ENCODE data around the gene LMLN.

The LMLN gene

DNA sequence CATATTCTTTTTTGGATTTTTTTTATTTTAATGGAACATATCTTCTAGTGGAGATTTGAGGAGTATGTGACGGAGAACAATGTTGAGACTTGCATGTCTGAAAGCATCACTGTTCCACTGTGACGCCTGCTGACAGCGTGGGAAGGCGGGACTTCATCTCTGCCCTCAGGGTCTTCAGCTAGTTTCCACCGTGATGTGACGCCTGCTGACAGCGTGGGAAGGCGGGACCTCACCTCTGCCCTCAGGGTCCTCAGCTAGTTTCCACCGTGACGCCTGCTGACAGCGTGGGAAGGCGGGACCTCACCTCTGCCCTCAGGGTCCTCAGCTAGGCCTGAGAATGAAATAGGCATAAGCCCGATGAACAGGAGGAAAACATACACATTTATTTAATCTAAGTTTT lies 70.7 kb downstream of the LMLN start:
- TF ChIP-seq FOXM1 (IDR thresholded peaks at IDR 0.05; ENCODE audit: borderline replicate concordance, low read depth) = no peak

DNA sequence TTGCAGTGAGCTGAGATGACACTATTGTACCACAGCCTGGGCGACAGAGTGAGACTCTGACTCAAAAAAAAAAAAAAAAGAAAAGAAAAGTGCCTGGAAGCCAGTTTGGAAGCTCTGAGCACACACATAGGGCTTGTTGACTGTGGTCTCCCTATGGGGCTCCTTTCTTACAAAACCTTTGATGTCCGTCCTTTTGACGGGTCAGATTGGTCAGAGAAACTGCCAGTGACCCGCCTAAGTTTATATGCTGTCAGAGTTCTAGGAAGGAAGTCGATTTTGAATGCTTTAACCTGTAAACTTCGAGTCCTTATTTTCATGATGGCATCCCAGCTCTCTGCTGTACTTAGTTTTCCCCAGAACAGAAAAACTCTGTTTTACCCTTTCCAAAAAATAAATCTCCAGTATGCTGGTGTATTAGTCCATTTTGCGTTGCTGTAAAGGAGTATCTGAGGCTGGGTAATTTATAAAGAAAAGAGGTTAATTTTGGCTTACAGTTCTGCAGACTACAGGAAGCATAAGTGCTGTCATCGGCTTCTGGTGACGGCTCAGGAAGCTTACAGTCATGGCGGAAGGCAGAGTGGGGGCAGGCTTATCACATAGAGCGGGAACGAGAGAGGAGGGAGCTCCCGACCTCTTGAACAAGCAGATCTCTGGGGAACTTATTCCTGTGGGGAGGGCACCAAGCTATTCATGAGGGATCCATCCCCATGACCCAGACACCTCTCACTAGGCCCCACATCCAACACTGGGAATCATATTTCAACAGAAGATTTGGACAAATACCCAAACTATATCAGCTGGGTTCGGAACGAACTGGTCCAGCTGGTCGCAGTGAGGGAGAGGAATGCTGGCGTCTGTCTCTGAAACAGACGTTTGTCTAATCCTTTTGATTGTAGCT lies 72.3 kb downstream of the LMLN start:
- TF ChIP-seq ZBTB7A (IDR thresholded peaks at IDR 0.05; ENCODE audit: low read depth) (no peak), NFIC (IDR thresholded peaks at IDR 0.05) (no peak), CEBPB (IDR thresholded peaks at IDR 0.05) (no peak), TCF12 (IDR thresholded peaks at IDR 0.05; ENCODE audit: low read depth) (no peak), EP300 (IDR thresholded peaks at IDR 0.05; ENCODE audit: borderline replicate concordance) (no peak), EGR1 (IDR thresholded peaks at IDR 0.05) (no peak), YY1 (IDR thresholded peaks at IDR 0.05; ENCODE audit: low read depth) (no peak), REST (IDR thresholded peaks at IDR 0.05; ENCODE audit: low read depth) (no peak)

DNA sequence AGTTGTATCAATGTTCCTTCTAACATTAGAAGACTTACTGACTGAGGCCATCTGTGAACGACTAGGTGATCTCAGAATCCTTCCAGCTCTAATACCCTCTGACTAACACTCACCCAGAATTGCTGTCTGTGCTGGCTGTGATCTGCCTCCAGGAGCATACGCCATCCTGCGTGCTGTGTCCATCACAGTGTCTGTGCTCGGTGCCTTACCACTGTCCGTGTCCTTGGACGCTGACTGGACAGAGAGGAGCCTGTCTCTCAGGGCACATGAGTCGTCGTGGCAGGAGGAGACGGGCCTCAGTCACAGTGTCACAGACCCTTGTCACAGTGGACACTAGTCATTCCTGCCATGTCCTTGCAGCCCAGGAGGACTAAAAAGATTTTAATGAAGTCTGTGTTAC lies 83.1 kb downstream of the LMLN start:
- no peak for TF ChIP-seq MAX (IDR thresholded peaks at IDR 0.05)
- no peak for TF ChIP-seq FOXM1 (IDR thresholded peaks at IDR 0.05; ENCODE audit: borderline replicate concordance, low read depth)
- TF ChIP-seq EGR1 (IDR thresholded peaks at IDR 0.05) = no peak
- no peak for TF ChIP-seq ZBTB7A (IDR thresholded peaks at IDR 0.05; ENCODE audit: low read depth)
- TF ChIP-seq YY1 (IDR thresholded peaks at IDR 0.05; ENCODE audit: low read depth) = no peak
- no peak for TF ChIP-seq TCF12 (IDR thresholded peaks at IDR 0.05; ENCODE audit: low read depth)
- no peak for TF ChIP-seq TEAD4 (IDR thresholded peaks at IDR 0.05)
- TF ChIP-seq USF1 (IDR thresholded peaks at IDR 0.05) = no peak
- TF ChIP-seq EP300 (IDR thresholded peaks at IDR 0.05; ENCODE audit: borderline replicate concordance) = no peak
- no peak for TF ChIP-seq CEBPB (IDR thresholded peaks at IDR 0.05)
- no peak for TF ChIP-seq TAF1 (IDR thresholded peaks at IDR 0.05; ENCODE audit: low read depth)
- no peak for TF ChIP-seq REST (IDR thresholded peaks at IDR 0.05; ENCODE audit: low read depth)
- TF ChIP-seq RAD21 (IDR thresholded peaks at IDR 0.05; ENCODE audit: low read depth) = no peak
- TF ChIP-seq CREB1 (IDR thresholded peaks at IDR 0.05; ENCODE audit: low read depth) = no peak
- no peak for TF ChIP-seq NFIC (IDR thresholded peaks at IDR 0.05)

DNA sequence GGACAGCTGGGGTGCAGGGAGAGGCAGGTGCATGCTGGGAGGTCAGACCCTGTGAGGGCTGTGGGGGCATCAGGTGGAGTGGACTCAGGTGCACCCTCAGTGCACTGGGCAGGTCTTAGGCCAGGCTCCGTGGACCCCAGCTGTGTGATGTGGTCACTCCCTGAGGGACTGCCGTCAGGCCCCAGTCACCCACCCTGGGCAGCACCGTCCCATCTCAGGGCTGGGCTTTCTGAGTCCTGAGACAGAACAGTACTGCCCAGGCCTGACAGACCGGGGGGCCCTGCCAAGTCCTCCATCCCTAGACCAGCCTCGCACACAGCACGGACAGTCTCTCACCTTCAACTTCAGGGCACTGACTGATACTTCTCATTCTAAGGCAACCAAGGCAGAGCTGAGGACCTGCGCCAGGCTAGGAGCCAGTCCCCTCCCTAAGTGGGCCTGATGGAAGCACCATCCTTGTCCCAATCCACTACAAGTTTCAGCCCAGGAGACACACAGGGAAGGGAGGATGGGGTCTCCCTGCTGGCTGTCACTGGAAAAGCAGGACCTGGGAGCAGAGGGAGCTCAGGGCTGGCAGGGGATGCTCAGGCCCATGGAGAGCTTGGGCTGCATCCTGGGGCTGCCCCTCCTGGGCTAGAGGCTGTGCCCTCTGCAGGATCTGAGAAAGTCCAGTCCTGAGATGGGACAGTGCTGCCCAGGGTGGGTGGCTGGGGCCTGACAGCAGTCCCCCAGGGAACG lies 86.3 kb downstream of the LMLN start:
- TF ChIP-seq TEAD4 (IDR thresholded peaks at IDR 0.05) (no peak), CEBPB (IDR thresholded peaks at IDR 0.05) (no peak)

DNA sequence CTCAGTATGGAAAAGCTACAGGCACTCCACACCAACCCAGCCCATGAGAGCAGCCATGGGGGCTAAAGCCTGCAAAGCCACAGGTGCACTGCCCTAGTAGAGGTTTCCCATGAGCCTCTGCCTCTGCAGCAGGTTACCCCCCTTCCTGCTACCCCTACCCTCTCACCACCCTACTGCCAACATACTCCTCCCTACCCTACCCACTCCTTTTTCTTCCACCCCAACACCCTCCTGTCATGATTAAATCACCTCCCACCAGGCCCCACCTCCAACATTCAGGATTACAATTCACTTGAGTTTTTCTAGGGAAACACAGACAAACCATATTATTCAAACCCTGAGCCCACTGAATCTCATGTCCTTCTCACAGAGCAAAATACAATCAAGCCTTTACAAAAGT lies 88.4 kb downstream of the LMLN start:
- TF ChIP-seq USF1 (IDR thresholded peaks at IDR 0.05) (no peak), TEAD4 (IDR thresholded peaks at IDR 0.05) (no peak), EP300 (IDR thresholded peaks at IDR 0.05; ENCODE audit: borderline replicate concordance) (no peak), ZBTB7A (IDR thresholded peaks at IDR 0.05; ENCODE audit: low read depth) (no peak), REST (IDR thresholded peaks at IDR 0.05; ENCODE audit: low read depth) (no peak), MAX (IDR thresholded peaks at IDR 0.05) (no peak)
